Fibroblast of skin of abdomen (primary cell): ENCODE data around the gene G3BP1.
"Not testable (repeated sequence)": the region's sequence is repeated elsewhere in the genome, so short reads cannot be mapped to it uniquely, and the experiment has no call there.

Experiments used
- DNase-seq: peaks from one replicate; pipeline ENCODE4 v3.0.0-alpha.2; 2013

G3BP1 gene

GRCh38 chr5:151755383-151755782 lies 16.4 kb upstream of the G3BP1 start:
- no peak for DNase-seq

DNA sequence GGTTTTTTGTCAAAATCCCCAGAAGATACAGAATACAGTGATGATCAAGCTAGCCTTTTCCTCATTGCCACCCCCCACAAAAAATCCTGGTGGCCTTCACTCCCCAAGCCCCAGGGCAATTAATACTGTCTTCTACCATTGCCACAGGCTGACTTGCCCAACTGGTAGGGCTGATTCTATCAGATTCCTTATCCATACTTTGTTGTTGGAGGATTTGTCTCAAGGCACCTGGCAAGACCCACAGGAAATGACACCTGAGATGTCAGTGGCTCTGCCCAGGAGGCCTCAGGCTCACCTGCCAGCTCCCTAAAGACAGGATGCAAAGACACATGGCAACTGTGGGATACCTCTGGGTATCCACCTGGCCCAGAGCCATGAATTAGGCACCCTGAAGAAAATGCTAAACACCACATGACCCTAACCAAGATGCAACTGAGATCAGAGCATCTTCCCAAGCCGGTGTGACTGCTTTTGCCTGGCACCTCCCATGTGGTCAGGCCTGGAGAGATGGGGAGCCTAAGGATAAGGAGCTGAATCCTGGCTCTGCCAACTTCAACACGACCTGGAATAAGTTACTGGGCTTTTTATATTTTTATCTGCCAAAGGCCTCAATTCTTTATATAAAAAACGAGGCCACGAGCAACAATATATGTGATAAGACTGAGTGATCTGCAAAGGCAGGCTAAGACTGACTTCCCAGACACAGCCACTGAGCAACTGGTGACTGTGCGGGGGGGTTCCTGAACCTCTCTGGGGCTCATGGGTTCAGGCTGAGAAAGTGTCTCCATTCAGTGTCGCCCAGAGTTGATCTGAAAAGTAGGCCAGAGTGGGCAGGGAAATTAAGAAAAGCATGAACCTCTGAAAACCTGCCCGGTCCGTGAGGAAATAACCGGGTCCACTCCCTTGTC lies 14.3 kb upstream of the G3BP1 start:
- DNase-seq: no peak

DNA sequence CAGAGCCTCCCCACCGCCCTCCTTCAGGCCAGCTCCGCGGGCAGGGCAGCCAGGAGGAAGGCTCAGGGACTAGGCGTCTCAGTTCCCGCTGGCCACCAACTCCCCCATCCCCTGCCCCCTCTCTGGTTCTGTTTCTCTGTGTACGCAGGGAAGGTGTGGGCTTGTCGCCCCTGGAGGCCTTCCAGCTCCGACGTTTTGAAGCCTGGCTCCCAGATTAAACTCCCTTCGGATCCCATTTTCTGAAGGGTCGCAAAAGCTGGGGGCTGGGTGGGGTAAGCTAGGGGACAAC lies 13.7 kb upstream of the G3BP1 start:
- no peak for DNase-seq

- peak; percentile 84 for DNase-seq
These were observed 13.1 kb upstream of the G3BP1 start, which contains the start of gene ATOX1 for GRCh38 chr5:151758430-151759241. TSS of gene ATOX1 (minus strand) at chr5:151758631. CDS start at chr5:151758551, 80 bp downstream.

DNA sequence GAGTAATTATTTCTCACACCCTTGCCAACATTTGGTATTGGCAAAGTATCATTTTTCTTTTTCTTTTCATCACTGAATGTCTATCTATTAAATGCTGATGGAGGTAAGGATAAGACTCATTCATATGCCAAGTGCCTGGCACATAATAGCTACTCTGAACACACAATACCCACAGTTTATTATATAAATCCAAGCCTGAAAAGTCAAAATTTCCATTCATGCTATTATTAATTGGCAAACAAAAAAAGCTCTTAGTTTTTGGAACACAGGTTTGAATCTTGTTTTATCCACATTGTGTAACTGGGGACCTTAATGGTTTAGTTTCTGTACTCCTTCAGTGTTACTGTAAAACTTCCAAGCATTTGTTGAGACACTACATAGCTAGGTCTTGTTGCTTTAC lies 7.0 kb upstream of the G3BP1 start:
- DNase-seq: no peak

GRCh38 chr5:151766975-151767374 lies 4.8 kb upstream of the G3BP1 start:
- no peak for DNase-seq

DNA sequence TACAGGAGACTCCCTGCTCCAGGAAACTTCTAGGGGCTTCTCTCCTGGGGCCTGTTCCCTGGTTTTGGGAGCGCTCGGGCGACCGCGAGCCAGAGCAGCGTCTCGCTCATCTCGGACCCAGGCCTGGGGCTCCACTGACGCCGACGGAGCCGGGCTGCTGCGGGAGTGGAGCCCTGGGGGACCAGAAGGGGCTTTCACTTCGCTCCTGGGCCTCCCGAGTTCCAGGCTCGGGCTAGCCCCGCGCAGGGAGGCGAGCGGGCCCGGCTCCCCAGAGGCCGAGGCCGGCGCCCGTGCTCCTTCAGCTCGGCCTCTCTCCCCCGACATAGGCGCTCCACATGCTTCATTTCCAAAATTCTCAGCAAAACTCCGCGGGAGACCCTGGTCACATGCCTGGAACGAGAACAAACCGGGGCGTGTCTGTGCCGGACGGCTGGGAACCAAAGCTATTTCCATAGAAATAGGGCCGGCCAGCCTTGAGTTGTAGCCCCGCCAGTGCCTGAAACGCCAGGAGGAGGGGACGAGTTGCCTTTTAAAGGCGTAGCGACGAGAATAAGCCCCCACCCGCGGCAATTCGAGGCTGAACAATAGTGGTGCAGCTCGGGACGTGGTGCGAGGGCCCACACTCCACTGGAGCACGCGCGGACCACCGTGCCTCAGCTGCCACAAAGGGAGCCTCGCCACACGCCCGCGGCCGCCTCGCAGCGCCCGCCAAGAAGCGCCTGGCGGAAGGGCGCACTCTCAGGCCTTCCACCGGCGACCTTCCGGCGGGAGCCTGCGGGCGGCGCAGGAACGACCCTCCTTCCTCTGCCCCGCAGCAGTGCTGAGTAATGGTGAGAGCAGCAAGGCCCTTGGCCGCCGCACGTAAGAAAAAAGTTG lies 1.1 kb upstream of the G3BP1 start:
- DNase-seq: peak; percentile 74

GRCh38 chr5:151772029-151772845 lies 483 bp downstream of the G3BP1 start:
- peak; percentile 8 for DNase-seq

DNA sequence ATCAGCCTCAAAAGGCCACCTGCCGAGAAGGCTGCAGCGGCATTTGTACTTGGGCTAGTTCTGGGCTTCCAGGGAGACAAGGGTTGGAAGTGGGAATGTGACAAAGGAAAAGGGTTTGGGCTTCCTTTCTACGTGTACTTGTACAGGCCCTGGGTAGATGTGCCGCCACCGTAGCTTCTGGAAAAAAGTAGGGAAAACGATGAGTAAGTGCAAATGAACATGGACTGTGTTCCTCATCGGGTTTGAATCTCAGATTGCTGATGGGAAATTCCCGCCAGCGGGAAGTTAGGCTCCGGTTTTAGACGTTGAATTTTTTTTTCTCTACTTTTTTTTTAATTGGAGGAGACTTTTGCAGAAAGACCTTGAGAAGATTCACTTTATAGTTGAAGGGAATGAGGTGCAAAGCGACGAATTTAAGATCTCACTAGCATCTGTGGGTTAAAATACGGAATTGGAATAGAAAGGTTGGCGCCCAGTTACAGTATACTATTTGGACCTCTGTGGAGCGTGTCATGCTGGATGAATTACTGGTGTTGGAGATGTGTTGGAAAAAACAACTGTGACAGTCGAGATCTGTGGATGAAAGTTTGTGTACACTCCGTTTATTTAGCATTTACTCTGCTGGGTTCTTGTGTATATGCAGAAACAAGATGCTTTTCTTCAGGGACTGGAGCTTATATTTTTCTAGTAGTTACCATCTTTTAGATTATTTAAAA lies 1.2 kb downstream of the G3BP1 start:
- DNase-seq: peak; percentile 36

- no peak for DNase-seq
These were observed 2.2 kb downstream of the G3BP1 start for GRCh38 chr5:151773951-151774350.

- DNase-seq: no peak
These were observed 3.4 kb downstream of the G3BP1 start for GRCh38 chr5:151775025-151775606.

GRCh38 chr5:151779531-151780125 lies 7.9 kb downstream of the G3BP1 start:
- DNase-seq: no peak

- no peak for DNase-seq
These were observed 8.6 kb downstream of the G3BP1 start for GRCh38 chr5:151780348-151780747.

DNA sequence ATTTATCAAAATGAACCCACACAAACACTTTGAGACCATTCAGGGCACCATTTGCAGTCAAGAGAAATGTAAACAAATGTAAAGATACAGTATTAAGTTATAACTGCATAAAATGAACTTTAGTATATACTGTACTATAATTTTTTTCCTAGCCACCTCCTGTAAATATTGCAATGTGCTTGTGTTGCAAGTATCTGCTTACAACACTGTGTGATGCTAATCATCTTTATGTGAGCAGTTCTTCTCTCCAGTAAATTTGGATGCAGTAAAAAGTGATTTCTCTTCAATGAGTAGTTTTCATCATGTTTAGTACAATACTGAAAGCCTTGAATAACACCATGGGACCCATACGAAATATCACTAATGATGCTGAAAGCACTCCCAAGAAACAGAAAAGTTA lies 9.4 kb downstream of the G3BP1 start:
- DNase-seq: no peak

DNA sequence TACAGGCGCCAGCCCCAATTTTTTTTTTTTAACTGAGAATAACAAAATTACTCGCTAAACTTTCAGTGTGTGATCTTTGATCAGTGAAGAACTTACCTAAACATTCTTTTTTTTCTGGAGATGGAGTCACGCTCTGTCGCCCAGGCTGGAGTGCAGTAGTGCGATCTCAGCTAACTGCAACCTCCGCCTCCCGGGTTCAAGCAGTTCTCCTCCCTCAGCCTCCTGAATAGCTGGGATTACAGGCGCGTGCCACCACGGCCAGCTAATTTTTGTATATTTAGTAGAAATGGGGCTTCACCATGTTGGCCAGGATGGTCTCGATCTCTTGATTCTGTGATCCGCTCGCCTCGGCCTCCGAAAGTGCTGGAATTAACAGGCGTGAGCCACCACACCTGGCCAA lies 11.9 kb downstream of the G3BP1 start:
- not testable (repeated sequence) for DNase-seq

GRCh38 chr5:151784141-151784540 lies 12.4 kb downstream of the G3BP1 start:
- no peak for DNase-seq

GRCh38 chr5:151786468-151786867 lies 14.7 kb downstream of the G3BP1 start:
- no peak for DNase-seq

DNA sequence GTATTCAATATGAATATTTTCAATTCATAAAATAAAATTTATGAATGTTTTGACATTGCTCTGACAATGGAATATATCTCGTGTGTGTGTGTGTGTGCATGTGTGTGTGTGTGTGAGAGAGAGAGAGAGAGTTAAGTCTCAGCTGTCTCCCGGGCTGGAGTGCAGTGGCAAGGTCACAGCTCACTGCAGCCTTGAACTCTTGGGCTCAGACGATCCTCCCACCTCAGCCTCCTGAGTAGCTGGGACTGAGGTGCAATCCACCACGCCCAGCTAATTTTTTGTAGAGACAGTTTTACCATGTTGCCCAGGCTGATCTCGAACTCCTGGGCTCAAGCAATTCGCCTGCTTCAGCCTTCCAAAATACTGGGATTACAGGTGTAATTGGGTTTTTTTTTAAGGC lies 16.1 kb downstream of the G3BP1 start:
- DNase-seq: no peak

DNA sequence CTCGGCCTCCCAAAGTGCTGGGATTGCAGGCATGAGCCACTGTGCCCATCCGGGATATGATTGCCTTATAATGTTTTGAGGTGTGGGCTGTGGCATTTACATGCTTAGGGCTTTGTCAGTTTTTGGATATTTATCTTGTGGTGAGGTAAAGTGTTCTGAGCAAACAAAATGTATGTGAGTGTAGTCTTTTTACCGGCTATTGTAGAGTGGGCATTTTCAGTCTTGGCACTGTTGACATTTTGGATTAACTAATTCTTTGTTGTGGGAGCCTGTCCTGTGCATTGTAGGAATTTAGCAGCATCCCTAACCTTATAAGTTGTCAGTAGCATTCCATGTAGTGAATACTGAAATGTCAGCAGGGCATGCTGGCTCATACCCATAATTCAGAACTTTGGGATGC lies 21.6 kb downstream of the G3BP1 start:
- no peak for DNase-seq

DNA sequence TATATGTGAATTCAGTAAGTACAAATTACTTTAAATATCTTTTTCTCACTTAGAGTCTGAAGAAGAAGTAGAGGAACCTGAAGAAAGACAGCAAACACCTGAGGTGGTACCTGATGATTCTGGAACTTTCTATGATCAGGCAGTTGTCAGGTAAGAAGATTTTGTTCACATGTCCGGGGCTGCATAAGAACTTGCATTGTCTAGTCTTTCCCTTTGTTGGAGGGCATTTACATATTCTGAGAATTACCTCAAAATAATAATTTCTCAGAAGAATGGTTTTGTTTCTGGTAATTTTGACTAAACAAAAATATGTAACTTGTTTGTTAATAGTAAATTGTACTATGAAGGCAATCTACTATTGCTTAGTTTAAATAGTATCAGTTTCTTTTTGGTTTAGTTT lies 23.7 kb downstream of the G3BP1 start:
- DNase-seq: no peak
